ENCODE measurements around the gene VWA7.
"Not testable (repeated sequence)": the region's sequence is repeated elsewhere in the genome, so short reads cannot be mapped to it uniquely, and the experiment has no call there.

The VWA7 gene

GRCh38 chr6:31776989-31777666, at the start of gene VWA7:
Gene VWA7, minus strand, starts transcription at chr6:31777328. Its CDS starts 549 bp downstream, at chr6:31776779.
- DNase-seq, result peak; percentile 60

- peak; percentile 60 for DNase-seq
These were observed 49.7 kb upstream of the VWA7 start for GRCh38 chr6:31826793-31827285.

DNA sequence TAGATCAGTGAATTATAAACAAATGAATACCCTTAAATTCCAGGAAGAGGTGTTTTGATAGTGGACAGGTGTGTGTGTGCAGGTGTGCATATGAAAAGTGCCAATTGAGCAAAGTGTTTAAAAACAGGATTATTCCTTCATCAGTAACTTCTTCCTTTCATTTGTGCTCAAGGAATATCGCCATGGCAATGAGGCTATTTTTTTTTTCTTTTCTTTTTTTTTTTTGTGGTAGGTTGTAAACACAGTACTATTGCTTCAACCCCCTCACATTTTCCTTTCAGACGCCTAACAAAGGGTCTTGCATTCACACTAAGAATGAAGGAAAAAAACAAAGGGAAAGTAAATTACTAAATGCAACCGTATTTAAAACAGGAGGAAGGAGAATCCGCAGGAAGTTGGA, 48.4 kb upstream of the VWA7 start:
- no peak for DNase-seq

- DNase-seq, result not testable (repeated sequence)
These were observed 46.6 kb upstream of the VWA7 start for GRCh38 chr6:31823592-31824196.

DNA sequence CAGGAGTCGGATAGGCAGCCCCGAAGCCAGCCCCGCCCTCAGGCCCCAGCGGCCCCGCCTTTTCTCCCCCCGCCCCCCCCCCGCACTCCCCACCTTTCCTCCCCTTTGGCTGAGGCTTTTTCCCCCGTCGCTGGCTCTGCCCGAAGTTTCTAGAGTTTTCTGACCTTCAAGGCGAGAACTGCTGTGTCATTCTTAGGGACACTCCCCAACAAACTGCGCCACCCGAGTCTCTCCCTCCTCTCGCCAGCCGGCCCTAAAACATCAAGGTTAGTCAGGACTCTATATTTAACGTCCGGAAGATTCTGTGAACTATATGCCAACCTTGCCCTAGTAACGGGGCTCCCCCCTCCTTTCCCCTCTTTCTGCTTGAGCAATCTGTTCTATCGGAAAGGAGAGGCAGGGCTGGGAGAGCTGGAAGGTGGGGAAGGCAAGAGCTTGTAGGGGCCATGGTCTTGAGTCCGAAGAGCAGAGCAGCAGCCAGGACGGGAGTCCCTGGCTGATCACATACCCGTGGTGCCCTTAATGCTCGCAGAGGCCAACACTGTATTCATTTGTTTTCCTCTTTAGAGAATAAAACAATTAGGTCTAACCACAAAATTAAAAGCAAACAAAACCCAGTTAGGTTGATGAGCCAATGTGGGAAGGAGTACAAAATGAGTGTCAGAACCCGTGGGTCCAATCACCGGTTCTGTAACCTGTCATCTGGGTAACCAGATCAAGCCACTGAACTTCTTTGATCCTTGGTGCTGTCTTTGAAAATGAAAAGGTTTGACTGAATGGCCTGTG, 45.1 kb upstream of the VWA7 start:
- DNase-seq, result peak; percentile 36

GRCh38 chr6:31821301-31822035, 44.3 kb upstream of the VWA7 start:
- DNase-seq, result peak; percentile 36

DNA sequence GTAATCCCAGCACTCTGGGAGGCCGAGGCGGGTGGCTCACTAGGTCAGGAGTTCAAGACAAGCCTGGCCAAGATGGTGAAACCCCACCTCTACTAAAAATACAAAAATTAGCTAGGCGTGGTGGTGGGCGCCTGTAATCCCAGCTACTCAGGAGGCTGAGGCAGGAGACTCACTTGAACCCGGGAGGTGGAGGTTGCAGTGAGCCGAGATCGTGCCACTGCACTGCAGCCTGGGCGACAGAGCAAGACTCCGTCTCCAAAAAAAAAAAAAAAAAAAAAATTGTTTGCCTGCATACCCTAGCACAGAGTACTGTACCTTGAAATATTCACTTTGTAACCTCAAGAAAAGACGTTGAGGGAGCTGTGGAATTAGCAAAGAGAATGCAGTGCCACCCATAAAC, 43.3 kb upstream of the VWA7 start:
- not testable (repeated sequence) for DNase-seq

- no peak for DNase-seq
These were observed 42.8 kb upstream of the VWA7 start for GRCh38 chr6:31819871-31820299.

DNA sequence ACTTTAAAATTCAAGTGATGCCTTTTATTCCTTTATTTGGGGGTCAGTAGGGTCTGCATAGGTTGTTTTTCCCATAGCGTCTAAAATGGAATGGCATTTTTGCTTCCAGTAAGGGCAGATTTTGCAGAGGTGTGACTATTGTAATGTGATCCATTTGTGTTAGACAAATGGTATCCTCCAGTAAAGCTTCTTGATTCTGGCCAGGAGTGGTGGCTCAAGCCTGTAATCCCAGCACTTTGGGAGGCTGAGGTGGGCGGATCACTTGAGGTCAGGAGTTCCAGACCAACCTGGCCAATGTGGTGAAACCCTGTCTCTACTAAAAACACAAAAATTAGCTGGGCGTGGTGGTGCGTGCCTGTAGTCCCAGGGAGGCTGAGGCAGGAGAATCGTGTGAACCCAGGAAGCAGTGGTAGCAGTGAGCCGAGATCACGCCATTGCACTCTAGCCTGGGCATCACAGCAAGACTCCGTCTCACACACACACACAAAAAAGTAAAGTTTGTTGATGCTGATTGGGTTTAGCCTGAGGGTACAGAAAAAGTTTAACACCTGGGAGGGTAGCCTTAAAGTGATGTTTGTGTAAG, 40.9 kb upstream of the VWA7 start:
- not testable (repeated sequence) for DNase-seq

- DNase-seq, result not testable (repeated sequence)
These were observed 40.2 kb upstream of the VWA7 start for GRCh38 chr6:31817133-31817928.

DNA sequence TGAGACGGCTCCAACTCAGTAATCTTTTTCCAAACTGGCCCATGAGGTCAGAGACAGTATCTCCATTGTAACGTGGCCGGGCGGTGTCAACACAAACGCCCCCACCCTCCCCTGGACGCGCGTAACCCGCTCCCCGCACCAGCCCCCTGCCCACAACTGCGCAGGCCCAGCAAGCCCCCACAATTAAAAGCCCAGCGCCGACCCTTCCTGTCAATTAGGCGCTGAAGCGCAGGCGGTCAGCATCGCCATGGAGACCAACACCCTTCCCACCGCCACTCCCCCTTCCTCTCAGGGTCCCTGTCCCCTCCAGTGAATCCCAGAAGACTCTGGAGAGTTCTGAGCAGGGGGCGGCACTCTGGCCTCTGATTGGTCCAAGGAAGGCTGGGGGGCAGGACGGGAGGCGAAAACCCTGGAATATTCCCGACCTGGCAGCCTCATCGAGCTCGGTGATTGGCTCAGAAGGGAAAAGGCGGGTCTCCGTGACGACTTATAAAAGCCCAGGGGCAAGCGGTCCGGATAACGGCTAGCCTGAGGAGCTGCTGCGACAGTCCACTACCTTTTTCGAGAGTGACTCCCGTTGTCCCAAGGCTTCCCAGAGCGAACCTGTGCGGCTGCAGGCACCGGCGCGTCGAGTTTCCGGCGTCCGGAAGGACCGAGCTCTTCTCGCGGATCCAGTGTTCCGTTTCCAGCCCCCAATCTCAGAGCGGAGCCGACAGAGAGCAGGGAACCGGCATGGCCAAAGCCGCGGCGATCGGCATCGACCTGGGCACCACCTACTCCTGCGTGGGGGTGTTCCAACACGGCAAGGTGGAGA, 38.1 kb upstream of the VWA7 start, which contains the start of the genes HSPA1A and HSPA1L:
HSPA1A (plus strand) TSS at position 519 of the 814 bp plus-strand sequence; CDS start at position 733, 214 bp downstream.
HSPA1L (minus strand) TSS at position 259 of the 814 bp plus-strand sequence. CDS start 3,311 bp downstream, outside the sequence.
- DNase-seq, result peak; percentile 92

DNA sequence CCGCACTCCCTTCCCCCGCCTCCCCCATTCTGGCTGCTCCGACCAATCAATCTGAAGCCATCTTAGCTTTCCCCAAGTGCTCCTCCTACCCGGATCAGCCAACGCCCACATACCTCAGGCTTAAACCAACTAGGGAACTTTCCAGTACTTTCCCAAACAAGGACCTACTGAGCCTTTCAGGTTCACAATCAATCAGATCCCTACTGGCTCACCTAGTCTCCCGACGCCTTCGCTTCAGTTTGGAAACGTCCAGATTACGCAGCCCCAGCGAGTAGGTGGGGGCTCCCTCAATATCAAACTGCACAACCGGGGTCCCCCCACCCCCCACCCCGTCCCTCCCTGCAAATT, 37.5 kb upstream of the VWA7 start:
- peak; percentile 94 for DNase-seq

- no peak for DNase-seq
These were observed 36.3 kb upstream of the VWA7 start for GRCh38 chr6:31813465-31813849.

GRCh38 chr6:31811645-31812044, 34.5 kb upstream of the VWA7 start:
- DNase-seq, result no peak

GRCh38 chr6:31808599-31808998, 31.5 kb upstream of the VWA7 start:
- not testable (repeated sequence) for DNase-seq

GRCh38 chr6:31806470-31807272, 29.5 kb upstream of the VWA7 start, which contains the start of gene LSM2:
Gene LSM2, minus strand, starts transcription at chr6:31806966. Its CDS starts 209 bp downstream, at chr6:31806757.
- DNase-seq, result peak; percentile 96

- DNase-seq, result no peak
These were observed 28.9 kb upstream of the VWA7 start for GRCh38 chr6:31805939-31806469.

- DNase-seq, result not testable (repeated sequence)
These were observed 24.2 kb upstream of the VWA7 start for GRCh38 chr6:31801031-31801927.
